Omental fat pad (tissue), 4 donors: Measurements from ENCODE around the gene RARRES1. TPM values are rescaled to one million over a fixed set of nuclear protein-coding genes. Genes with fewer than 3 reads are reported as not detected.

ENCODE experiments used
- ATAC-seq: fragments of 150-250 bp; one replicate; pipeline ENCODE4 v1.9.1; 2016; ENCODE audit warnings: mild to moderate bottlenecking, moderate library complexity; ENCODE audit not compliant: low FRiP score
- DNase-seq: peaks from one replicate; pipeline ENCODE4 v3.0.0-alpha.2; 2019; ENCODE audit warnings: low spot score
- total RNA-seq, 4 donors: library from RNA; depleted of rRNA; stranded (reverse); fragments of >200 nt; gene quantifications; one replicate each; pipeline ENCODE4 v1.1.0, GENCODE V29; 2016
- TF ChIP-seq, protein P1 (sequence below), 3 donors: fragments of 450-650 bp; IDR thresholded peaks; one replicate each; pipeline ENCODE4 v1.5.1; 2016 to 2017; ENCODE audit warnings: antibody characterized with exemption in 3 of 3, mild to moderate bottlenecking in 3 of 3, moderate library complexity in 2 of 3

RARRES1 gene
- total RNA-seq, 4 donors from 2014 or later = 16.1 to 691 (median 335) TPM

GRCh38 chr3:158743664-158744566, 11.7 kb upstream of the RARRES1 start:
- ATAC-seq (no peak), DNase-seq (no peak)
- TF ChIP-seq, protein P1, sequence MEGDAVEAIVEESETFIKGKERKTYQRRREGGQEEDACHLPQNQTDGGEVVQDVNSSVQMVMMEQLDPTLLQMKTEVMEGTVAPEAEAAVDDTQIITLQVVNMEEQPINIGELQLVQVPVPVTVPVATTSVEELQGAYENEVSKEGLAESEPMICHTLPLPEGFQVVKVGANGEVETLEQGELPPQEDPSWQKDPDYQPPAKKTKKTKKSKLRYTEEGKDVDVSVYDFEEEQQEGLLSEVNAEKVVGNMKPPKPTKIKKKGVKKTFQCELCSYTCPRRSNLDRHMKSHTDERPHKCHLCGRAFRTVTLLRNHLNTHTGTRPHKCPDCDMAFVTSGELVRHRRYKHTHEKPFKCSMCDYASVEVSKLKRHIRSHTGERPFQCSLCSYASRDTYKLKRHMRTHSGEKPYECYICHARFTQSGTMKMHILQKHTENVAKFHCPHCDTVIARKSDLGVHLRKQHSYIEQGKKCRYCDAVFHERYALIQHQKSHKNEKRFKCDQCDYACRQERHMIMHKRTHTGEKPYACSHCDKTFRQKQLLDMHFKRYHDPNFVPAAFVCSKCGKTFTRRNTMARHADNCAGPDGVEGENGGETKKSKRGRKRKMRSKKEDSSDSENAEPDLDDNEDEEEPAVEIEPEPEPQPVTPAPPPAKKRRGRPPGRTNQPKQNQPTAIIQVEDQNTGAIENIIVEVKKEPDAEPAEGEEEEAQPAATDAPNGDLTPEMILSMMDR (IDR thresholded peaks at IDR 0.05) = no peak

DNA sequence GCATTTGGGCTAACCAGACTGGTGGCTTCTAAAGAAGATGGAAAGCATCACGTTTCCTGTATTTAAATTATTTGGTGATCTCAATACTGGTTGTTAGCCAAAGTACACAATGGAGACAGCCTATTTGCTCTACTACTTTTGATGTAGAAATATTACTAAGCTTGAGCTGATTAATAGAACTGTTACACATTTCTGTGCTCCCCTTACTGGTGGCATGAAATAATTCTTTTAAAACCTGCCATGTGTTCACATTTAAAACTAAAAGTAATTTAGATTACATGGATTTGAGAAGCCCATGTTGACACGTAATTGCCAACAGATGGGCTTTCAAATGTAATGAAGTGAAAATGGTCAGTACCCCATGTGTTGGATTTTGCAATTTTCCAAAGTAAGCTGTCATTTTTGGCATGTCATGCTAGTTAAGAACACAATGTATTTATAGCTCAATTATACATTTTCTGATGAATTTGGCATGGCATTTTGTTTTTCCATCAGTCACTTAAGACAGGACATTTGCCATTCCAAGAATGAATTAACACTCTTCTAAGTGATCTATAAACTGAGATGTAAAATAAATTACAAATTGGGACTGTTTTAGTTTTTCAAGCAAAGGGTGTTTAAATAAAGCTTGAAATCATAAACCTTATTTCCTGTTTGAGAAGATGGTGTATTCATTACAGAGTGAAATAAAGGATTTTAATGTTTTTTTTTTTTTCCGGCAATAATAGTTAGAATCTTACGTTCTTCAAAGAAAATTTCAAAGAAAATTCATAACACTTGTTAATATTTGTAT, 10.8 kb upstream of the RARRES1 start:
- DNase-seq = no peak
- no peak for ATAC-seq
- TF ChIP-seq, protein P1 (IDR thresholded peaks at IDR 0.05) = no peak

- no peak for DNase-seq
Measured at GRCh38 chr3:158739661-158740060, 7.4 kb upstream of the RARRES1 start.

DNA sequence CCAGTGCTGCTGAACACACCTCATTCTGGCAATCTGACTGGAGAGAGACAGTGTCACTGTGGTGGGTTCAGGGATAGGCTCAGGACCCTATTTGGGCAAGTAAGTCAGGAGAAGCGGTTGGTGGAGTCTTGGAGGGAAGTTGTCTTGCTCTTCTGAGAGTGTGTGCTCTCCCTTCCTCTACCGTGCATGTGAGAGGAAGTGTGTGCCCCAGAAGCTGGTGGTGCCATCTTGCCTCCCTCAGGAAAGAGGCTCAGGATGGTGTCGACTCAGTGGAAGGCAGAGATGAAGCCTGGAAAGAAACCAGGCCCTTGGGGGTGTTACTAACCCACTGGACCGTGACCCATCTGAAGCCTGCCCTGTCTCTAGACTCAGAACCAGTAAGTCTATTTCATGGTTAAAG, 6.8 kb upstream of the RARRES1 start:
- ATAC-seq (no peak), DNase-seq (no peak)

More at GRCh38 chr3:158739661-158740060, 7.4 kb upstream of the RARRES1 start:
- ATAC-seq = no peak
- TF ChIP-seq, protein P1 (IDR thresholded peaks at IDR 0.05) = no peak

DNA sequence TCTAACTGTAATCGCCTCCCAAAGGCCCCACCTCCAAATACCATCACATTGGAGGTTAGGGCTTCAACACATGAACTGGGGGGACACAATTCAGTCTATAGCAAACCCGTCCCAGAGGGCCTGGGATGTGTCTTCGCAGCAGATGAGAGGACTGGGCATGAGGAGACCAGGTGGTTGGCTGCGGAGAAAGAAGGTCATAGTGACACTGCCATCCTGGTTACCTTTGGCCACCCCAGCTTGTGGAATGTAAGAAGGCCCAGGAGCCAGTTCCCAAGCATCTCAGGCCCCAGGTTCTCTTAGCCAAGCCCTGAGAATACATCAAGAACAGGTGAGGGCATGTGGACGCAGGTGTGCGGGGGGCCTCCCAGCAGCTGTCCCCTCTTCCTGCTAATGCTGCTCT, 6.4 kb upstream of the RARRES1 start:
- ATAC-seq = no peak
- no peak for DNase-seq
- TF ChIP-seq, protein P1 (IDR thresholded peaks at IDR 0.05) = no peak

More for the DNA sequence above, 6.8 kb upstream of the RARRES1 start:
- TF ChIP-seq, protein P1 (IDR thresholded peaks at IDR 0.05) = no peak

- DNase-seq (no peak), ATAC-seq (no peak)
Measured at GRCh38 chr3:158737976-158738615, 5.8 kb upstream of the RARRES1 start.

More at GRCh38 chr3:158737976-158738615, 5.8 kb upstream of the RARRES1 start:
- TF ChIP-seq, protein P1 (IDR thresholded peaks at IDR 0.05) = no peak
